Vagina (tissue), 2 donors: ENCODE results near the gene MBTPS1. TPM values are rescaled to one million over a fixed set of nuclear protein-coding genes. Genes with fewer than 3 reads are reported as not detected.

Experiments
- DNase-seq, 2 donors: peaks; one replicate each; pipeline ENCODE4 v3.0.0-alpha.2; 2017; ENCODE audit errors: extremely low spot score in 2 of 2
- H3K27ac ChIP-seq: fragments of 200-600 bp; sonication (generic); one replicate; pipeline ENCODE4 v1.5.1; 2019
- H3K27me3 ChIP-seq: fragments of 200-600 bp; sonication (generic); one replicate; pipeline ENCODE4 v1.5.1; 2019
- H3K36me3 ChIP-seq, 2 donors: fragments of 200-600 bp; sonication (generic); one replicate each; pipeline ENCODE4 v1.5.1; 2017 to 2019
- H3K4me1 ChIP-seq: fragments of 200-600 bp; sonication (generic); one replicate; pipeline ENCODE4 v1.5.1; 2019
- H3K4me3 ChIP-seq, 2 donors: fragments of 200-600 bp; sonication (generic); 1 replicate in 1 of 2; 2 replicates in 1 of 2; pipeline ENCODE4 v1.5.1; 2016 to 2019
- H3K9me3 ChIP-seq: fragments of 200-600 bp; sonication (generic); one replicate; pipeline ENCODE4 v1.5.1; 2019
- POLR2A ChIP-seq, 2 donors: fragments of 450-650 bp; IDR thresholded peaks; one replicate each; pipeline ENCODE4 v1.6.1; 2017; ENCODE audit warnings: antibody characterized with exemption in 2 of 2, mild to moderate bottlenecking in 2 of 2, moderate library complexity in 2 of 2
- POLR2AphosphoS5 ChIP-seq, 2 donors: sonication (generic); formaldehyde crosslinking; IDR thresholded peaks; one replicate each; pipeline ENCODE4 v1.9.0; 2017; ENCODE audit warnings: antibody characterized with exemption in 2 of 2, mild to moderate bottlenecking in 2 of 2, low read depth in 1 of 2; ENCODE audit not compliant: insufficient read depth in 1 of 2
- intact Hi-C: fragments of 100-400 bp; cut with DNase I; formaldehyde crosslinking; loops from one replicate; pipeline ENCODE4 v1.15.1; 2023
- total RNA-seq: library from RNA; depleted of rRNA; stranded (reverse); fragments of >200 nt; gene quantifications from one replicate; pipeline ENCODE4 v1.2.3, GENCODE V29; 2016
- TF ChIP-seq, protein P1 (sequence below), 3 experiments: fragments of 450-650 bp in 2 of 3; fragments of 200-600 bp in 1 of 3; sonication (generic) in 1 of 3; IDR thresholded peaks; one replicate each; pipeline ENCODE4 v1.5.1; 2017 to 2019; ENCODE audit warnings: antibody characterized with exemption in 3 of 3, mild to moderate bottlenecking in 2 of 3, moderate library complexity in 2 of 3

MBTPS1 gene
- total RNA-seq, 1 donor from 2014 or later = 71.0 TPM

DNA sequence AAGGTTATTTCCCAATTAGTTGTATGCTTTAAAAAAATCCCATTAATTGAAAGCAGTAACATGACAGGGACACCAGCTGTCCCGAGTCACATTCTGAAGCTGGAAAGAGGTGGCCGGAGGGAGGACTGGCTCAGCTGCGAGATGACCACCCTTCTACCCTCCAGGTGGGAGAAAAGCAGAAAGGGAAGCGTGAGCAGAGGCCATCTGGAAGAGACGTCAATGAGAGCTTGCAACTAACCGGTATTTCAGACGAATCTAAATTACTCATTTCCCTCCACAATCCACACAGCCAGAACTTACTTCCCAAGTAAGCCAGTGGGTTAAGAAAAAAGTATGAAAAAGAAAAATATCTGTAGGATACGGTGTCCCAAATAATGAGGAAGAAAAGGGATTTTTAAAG is 45.6 kb downstream of the MBTPS1 start:
- no peaks in the 10 kb centered on the region for H3K27me3 ChIP-seq
- H3K4me1 ChIP-seq = no peaks in the 10 kb centered on the region
- H3K27ac ChIP-seq = no peak overlapping the region
- DNase-seq = no peak
- no peaks in the 10 kb centered on the region for H3K9me3 ChIP-seq
- TF ChIP-seq POLR2AphosphoS5 (IDR thresholded peaks at IDR 0.05; ENCODE audit: insufficient read depth in 1 of 2, low read depth in 1 of 2) (no peak), POLR2A (IDR thresholded peaks at IDR 0.05) (no peak)
- TF ChIP-seq, protein P1, sequence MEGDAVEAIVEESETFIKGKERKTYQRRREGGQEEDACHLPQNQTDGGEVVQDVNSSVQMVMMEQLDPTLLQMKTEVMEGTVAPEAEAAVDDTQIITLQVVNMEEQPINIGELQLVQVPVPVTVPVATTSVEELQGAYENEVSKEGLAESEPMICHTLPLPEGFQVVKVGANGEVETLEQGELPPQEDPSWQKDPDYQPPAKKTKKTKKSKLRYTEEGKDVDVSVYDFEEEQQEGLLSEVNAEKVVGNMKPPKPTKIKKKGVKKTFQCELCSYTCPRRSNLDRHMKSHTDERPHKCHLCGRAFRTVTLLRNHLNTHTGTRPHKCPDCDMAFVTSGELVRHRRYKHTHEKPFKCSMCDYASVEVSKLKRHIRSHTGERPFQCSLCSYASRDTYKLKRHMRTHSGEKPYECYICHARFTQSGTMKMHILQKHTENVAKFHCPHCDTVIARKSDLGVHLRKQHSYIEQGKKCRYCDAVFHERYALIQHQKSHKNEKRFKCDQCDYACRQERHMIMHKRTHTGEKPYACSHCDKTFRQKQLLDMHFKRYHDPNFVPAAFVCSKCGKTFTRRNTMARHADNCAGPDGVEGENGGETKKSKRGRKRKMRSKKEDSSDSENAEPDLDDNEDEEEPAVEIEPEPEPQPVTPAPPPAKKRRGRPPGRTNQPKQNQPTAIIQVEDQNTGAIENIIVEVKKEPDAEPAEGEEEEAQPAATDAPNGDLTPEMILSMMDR (IDR thresholded peaks at IDR 0.05) = no peak
- no peak overlapping the region for H3K4me3 ChIP-seq
- H3K36me3 ChIP-seq = peaks cover 0 to 74% of the 10 kb centered on the region in 2 donors
- intact Hi-C loops = no loop called here

DNA sequence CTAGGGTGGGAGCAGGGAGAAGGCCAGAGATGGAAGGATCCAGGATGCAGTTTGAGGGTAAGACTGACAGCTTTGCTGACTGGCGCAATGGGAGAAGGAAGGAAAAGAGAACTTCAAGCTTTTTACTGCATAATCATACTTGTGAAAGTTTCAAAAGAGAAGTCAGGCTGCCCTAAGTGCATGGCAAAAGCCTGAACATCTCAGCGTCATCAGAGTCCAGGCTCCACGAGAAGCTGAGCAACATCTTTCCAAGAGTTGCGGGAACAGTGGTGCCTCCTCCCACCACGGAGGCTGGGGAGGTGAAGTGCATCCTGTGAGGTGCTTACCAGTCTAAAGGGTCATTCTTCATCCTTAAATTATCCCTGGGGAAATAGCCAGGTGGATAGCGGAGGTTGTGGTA is 47.2 kb downstream of the MBTPS1 start:
- H3K4me3 ChIP-seq = no peak overlapping the region
- H3K9me3 ChIP-seq = no peaks in the 10 kb centered on the region
- DNase-seq = no peak
- no peaks in the 10 kb centered on the region for H3K4me1 ChIP-seq
- H3K27me3 ChIP-seq = no peaks in the 10 kb centered on the region
- H3K27ac ChIP-seq = no peak overlapping the region
- intact Hi-C loops = loop anchor here (10.0 kb wide), 1 partner anchor 105 kb away; the partner anchor contains the start of gene NECAB2
- H3K36me3 ChIP-seq = peaks cover 0 to 77% of the 10 kb centered on the region in 2 donors
- TF ChIP-seq POLR2AphosphoS5 (IDR thresholded peaks at IDR 0.05; ENCODE audit: insufficient read depth in 1 of 2, low read depth in 1 of 2) = no peak
- TF ChIP-seq, protein P1 (IDR thresholded peaks at IDR 0.05) = no peak
- no peak for TF ChIP-seq POLR2A (IDR thresholded peaks at IDR 0.05)

DNA sequence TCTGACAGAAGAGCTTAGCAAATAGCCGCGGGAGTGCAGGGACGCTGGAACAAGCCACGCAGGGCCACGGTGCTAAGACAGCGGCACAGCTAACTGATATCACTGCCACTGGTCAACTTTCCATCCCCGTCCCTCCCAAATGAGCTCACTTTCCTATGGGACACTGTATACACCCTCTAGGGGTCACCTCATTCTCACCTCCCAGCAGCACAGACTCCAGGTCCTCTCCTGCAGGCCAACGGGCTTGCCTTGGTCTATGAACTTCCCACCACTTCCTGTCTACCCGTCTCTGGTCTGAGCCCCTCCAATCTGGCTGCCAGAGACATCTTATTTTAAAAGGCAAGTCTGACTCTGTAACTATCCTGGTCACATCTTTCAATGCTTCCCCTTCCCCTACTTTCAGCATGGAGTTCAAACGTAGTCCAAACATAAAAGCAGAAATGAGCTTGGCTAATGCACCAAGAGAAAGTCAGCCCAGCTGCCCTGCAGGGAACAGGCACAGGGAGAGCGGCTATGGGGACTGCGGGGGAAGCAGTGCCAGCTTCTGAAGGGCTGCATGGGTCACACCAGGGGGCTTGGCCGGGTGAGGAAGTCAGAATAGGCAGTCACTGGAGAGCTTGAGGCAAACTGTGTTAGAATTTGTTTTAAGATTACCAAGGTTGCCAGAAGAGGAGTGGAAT is 47.8 kb downstream of the MBTPS1 start:
- Histone ChIP-seq H3K27me3 (no peaks in the 10 kb centered on the region), H3K27ac (no peak overlapping the region), H3K4me3 (no peak overlapping the region), H3K36me3 (peaks cover 0 to 76% of the 10 kb centered on the region in 2 donors), H3K4me1 (no peaks in the 10 kb centered on the region), H3K9me3 (no peaks in the 10 kb centered on the region)
- TF ChIP-seq POLR2AphosphoS5 (IDR thresholded peaks at IDR 0.05; ENCODE audit: insufficient read depth in 1 of 2, low read depth in 1 of 2) = no peak
- TF ChIP-seq, protein P1 (IDR thresholded peaks at IDR 0.05) = no peak
- TF ChIP-seq POLR2A (IDR thresholded peaks at IDR 0.05) = no peak
- intact Hi-C loops = loop anchor here (10.0 kb wide), 1 partner anchor 104 kb away; the partner anchor contains the start of gene NECAB2
- no peak for DNase-seq

DNA sequence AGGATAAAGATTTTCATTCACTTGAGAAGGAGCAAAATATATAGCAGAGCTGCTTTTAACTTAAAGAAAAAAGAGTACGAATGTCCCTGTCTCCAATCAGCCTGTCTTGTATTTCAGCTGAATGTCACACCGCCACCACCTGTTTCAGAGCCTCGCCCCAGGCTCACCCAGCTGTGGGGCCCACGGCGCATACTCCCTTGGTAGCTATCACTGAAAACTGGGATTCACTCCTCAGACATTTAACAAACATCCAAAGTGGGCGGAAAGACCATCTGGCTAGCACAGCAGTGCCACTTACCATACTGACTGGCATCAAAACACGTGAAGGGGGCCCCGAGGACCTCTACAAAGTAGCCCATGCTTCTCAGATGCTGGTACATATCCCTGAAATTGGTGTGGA is 48.7 kb downstream of the MBTPS1 start:
- Histone ChIP-seq H3K27ac (no peak overlapping the region), H3K9me3 (no peaks in the 10 kb centered on the region), H3K4me1 (no peaks in the 10 kb centered on the region), H3K4me3 (no peak overlapping the region), H3K36me3 (peaks cover 0 to 72% of the 10 kb centered on the region in 2 donors), H3K27me3 (no peaks in the 10 kb centered on the region)
- no peak for TF ChIP-seq POLR2A (IDR thresholded peaks at IDR 0.05)
- no peak for TF ChIP-seq POLR2AphosphoS5 (IDR thresholded peaks at IDR 0.05; ENCODE audit: insufficient read depth in 1 of 2, low read depth in 1 of 2)
- TF ChIP-seq, protein P1 (IDR thresholded peaks at IDR 0.05) = no peak
- no peak for DNase-seq
- intact Hi-C loops = loop anchor here (10.0 kb wide), 1 partner anchor 103 kb away; the partner anchor contains the start of gene NECAB2

DNA sequence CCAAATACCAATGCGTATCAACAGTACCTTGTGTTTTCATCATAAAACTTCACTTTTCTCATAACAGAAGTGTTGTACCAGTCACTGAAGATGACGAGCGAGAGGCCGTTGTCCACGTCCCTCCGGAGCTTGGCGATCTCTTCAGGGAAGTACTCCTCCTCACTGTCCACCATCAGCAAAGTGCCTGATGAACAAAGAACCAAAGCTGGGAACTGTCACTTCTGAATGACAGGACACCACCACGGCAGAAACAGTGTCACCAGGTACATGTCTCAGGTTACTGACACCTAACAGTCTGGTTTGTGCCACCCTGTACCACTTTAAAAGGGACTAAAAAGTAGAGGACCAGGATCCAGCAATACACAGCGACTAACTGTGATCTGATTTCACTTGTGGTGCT is 49.1 kb downstream of the MBTPS1 start:
- DNase-seq = no peak
- no peak overlapping the region for H3K27ac ChIP-seq
- no peaks in the 10 kb centered on the region for H3K4me1 ChIP-seq
- intact Hi-C loops = loop anchor here (10.0 kb wide), 1 partner anchor 103 kb away; the partner anchor contains the start of gene NECAB2
- H3K36me3 ChIP-seq = peaks cover 0 to 76% of the 10 kb centered on the region in 2 donors
- TF ChIP-seq, protein P1 (IDR thresholded peaks at IDR 0.05) = no peak
- TF ChIP-seq POLR2A (IDR thresholded peaks at IDR 0.05) = no peak
- H3K9me3 ChIP-seq = no peaks in the 10 kb centered on the region
- no peak overlapping the region for H3K4me3 ChIP-seq
- H3K27me3 ChIP-seq = no peaks in the 10 kb centered on the region
